Midbrain (tissue), 1 donor: ENCODE data around the gene CCDC148.

Experiments used
- DNase-seq: peaks from one replicate; lab custom pipeline; 2025; lab: John Stamatoyannopoulos, UW

The CCDC148 gene

GRCh38 chr2:158172719-158173118, 283.8 kb downstream of the CCDC148 start:
- DNase-seq = no peak

DNA sequence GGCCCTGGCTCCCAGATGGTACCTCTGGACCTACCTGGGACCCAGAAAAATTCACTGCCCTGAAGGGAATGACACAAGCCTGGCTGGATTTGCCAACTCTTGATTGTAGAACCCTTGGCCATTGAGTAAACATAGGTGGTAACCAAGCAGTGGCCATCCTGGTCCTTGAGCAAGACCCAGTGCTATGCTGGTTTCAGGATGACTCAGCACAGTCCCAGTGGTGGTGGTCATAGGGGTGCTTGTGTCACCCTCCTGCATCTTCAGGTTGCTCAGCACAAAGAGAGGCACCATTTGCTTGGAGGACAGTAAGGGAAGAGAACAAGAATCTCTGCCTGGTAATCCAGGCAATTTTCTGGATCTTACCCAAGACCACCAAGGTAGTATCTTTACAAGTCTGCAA, 302.0 kb downstream of the CCDC148 start:
- no peak for DNase-seq

DNA sequence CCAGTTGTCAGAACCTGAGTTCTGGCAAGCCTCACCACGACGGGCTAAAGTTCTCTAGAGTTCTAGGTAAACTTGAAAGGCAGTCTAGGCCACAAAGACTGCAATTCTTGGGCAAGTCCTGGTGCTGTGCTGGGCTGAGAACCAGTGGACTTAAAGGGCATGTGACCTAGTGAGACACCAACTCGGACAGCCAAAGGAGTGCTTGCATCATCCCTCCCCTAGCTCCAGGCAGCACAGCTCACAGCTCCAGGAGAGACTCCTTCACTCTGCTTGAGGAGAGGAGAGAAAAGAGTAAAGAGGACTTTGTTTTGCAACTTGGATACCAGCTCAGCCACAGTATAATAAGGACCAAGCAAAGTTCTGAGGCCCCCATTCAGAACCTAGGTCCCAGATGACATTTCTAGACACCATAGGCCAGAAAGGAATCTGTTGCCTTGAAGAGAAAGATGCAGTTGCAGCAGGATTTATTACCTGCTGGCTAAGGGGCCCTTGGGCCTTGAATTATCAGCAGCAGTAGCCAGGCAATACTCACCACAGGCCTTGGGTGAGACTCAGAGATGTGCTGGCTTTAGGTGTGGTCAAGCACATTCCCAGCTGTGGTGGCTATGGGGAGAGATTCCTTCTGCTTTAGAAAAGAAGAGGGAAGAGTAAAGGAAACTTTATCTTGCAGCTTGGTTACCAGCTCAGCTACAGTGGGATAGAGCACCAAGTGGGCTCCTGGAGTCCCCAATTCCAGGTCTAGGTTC, 303.1 kb downstream of the CCDC148 start:
- no peak for DNase-seq

DNA sequence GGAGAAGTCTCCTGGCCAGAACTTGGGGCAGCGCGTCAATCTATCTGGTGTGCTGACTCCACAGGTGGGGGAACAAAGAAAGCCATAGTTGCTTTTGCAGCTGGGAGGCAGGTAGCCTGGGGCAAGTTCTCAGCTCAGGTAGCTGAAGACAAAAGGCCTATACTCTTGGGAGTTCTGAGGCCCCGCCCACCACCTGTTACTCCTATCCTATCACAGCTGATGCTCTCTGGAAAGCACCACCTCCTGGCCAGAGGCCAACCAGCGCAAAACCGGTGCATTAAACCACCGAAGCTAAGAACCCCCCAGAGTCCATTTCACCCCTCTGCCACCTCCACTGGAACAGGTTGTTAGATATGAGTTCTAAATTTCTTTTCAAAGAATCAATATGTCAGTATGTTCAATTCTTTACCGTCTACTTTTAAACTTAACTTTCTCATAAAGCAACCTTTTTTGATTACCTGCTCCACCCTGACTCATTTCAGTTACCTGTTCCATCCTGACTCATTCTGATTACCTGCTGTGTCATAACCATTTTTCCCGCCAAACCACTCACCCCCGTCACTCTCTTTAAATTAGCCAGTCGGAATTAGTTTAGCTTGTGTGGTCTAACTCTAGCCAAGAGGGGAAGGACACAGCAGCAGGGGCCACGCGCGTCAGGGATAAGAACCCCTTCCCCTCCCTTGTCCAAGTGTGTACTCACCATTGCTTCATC, 311.5 kb downstream of the CCDC148 start:
- no peak for DNase-seq

DNA sequence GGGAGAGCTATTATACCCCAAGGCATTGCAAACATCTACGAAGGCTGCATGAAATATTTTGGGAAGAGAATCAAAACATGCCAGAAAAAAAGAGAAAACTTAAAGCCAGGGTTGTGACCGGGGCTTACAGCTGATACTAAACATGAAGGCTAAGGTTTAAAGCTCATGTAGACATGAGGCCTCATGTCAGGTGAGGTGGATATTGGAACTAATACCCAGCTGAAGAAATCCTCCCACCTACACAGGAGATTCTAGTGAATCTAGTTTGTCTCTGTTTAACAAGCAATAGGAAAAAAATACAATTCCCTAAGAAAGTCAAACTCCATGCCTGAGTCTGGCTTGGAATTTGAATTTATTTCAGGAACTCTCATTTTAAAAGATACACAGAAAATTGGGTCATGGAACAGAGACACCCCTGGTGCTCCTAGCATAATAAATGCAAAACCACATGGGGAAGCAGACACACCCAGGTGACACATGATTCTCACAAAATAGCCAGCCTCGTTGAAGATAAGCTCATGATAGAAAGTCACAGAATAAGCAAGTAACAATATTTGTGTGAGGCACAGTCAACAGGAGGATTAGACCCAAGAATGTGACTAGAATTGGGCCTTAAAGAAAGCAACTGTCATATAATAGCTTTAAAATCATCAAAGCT, 312.7 kb downstream of the CCDC148 start:
- DNase-seq = no peak

GRCh38 chr2:158142568-158143332, 313.8 kb downstream of the CCDC148 start:
- no peak for DNase-seq

DNA sequence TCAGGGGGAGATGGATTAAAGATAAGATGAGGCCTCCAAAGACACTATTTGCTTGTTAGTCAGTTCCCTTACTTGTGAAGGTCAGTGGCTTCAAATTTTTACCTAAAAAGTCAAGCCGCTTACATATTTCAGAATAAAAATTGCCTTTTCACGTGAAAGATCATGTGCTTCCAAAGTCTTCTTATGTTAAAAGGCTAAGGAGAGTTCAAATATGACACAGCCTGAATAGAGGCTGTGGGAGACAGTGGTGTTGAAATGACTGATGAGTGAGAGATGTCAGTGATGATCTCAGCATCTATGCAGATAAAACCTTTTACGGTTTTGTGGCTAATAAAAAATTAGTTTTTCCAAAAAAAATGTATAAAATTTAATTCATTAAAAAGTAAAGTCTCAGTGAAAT, 314.4 kb downstream of the CCDC148 start:
- DNase-seq = no peak

DNA sequence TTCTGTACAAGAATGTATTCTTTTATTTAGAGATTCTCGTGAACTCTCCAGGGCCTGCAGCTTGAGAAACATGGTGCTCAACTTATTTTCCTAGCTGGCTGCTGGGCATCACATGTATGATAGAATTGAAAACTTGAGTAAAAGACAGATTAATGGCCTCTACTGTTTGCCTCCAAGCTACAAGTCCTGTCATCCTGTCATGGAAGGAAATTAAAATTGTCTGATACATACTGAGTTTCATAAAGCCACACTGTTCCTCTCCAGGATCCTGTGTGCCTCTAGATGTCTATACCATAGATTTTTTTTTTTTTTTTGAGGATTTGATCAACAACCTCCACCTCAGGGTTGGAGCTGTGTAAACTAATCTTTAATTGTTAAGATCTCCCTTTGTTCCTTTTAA, 316.4 kb downstream of the CCDC148 start:
- no peak for DNase-seq

GRCh38 chr2:158138255-158138654, 318.3 kb downstream of the CCDC148 start:
- no peak for DNase-seq

- no peak for DNase-seq
These were observed 321.5 kb downstream of the CCDC148 start for GRCh38 chr2:158135096-158135495.

GRCh38 chr2:158134655-158135054, 321.9 kb downstream of the CCDC148 start:
- DNase-seq = no peak

GRCh38 chr2:158134055-158134454, 322.5 kb downstream of the CCDC148 start:
- no peak for DNase-seq

DNA sequence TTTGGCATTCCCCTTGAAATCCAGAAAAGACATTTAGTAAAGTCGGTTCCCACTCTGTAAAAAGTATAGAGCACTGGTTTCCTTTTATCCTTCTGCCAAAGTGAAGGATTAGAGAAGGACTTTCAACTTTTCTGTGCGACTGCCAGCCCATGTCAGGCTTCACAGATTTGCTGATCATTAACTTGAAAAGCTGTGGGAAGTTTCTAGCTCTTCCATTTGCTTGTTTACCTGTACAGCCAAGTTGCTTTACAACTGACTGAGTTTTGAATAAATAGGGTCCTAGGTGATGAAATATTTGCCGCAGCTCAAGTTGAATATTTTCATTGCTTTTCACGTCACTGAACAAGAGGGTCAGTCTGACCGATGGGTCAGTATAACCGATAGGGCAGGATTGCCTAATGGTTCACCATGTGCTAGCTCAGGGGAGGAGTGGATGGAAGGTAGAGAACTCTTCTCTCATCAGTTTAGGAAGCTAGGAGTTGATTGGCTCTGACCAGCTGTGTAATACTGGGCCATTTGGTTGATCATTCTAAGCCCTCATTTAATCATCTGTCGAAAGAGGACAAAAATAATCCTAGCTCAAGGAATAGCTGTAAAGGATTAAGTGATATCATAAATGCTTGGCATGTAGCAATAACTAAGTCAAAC, 324.5 kb downstream of the CCDC148 start:
- DNase-seq = no peak

GRCh38 chr2:158131483-158131912, 325.1 kb downstream of the CCDC148 start:
- DNase-seq = no peak

DNA sequence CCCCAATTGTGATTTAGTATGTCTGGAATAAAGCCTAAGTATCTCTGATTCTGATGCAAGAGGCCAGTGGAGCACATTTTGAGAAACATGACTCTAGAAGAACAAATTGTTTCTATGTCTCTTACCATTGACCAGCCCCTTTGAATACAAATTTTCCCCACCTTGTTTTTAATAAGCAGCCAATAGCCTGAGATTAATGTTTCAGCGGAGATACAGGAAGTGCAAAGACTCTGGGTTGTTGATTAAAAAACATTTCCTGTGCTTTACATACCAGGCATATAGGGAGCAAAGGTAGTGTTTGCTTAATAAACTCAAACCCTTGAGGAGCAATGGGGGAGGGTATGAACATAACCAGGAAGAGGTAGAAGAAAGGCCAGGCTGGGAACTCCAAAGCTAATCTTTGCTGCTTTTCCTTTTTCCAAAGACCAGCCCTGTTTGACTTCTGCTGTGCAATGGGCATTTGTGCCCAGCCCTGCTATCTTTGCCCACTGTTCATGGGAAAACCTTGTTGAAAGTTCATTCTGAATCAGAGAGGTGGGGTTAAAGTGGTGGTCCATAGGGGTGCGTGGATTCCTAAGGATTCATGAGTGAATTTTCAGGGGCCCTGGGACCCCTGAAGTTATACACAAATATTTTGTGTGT, 325.6 kb downstream of the CCDC148 start:
- no peak for DNase-seq

DNA sequence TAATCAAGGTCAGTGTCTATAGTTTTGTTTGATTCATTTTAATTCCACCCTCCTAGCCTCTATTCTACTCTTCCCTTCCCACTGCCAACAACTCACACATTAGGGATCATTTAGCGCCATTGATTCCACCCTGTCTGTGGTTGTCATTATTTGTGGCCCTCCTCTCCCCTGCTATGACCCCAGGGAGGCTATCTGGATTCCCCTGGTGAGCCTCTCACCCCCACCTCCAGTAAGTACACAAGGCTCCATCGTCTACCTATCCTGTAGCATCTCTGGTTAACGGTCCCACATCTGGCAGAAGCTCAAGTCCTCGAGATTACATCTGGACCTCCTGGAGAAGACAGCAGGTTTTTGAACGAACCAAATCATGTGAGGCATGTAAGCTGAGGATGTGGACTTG, 327.5 kb downstream of the CCDC148 start:
- no peak for DNase-seq

- no peak for DNase-seq
These were observed 328.2 kb downstream of the CCDC148 start for GRCh38 chr2:158128168-158128973.

- no peak for DNase-seq
These were observed 329.2 kb downstream of the CCDC148 start for GRCh38 chr2:158127380-158127804.

DNA sequence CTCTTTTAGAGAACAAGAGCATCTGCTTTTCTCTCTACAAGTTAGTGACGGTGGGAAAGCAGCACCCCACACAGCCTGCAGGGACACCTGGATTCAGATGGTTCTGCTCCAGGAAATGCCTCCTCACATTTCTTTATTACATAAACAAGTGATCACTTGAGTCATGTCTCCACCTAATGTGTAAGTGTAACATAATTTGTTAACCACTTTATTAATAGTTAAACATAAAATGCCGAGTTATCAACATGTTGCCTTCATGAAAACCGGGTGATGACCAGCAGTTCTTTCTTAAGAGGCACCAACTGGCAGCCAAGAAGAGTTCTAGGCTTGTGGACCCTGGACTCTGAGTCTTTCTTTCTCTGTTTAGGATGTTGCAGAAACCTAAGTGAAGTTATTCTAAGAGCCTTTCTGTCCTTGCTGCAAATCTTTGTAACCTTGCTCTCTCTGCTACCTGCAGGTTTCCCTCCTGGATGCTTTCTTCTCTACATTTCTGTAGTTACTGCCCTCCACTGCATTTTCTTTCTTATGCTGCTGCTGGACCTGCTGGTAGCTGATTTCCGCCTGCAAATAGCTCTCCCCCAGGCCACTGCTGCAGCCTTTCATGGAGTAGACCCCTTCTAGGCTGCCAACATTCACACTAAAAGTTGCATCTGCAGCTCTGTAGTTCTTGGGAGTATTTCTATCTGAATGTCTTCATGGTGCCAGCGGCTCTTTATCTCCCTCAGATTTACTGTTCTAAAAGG, 330.6 kb downstream of the CCDC148 start:
- DNase-seq = no peak

DNA sequence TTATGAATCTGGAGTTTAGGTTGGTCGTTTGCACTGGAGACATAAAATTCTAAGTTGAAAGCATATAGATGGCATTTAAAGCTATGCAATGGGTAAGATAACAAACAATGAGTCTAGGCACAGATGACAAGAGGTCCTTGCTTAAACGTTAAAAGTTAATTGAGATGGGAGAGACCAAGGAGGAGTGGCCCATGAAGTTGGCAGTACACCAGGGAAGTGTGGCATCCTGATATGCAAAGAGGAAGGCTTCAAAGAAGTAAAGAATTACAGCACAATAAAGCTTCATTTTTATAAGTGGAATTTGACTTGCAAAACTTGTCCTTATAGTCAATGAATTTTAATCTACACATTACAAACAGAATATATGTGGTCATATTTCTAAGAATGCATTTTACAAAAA, 331.7 kb downstream of the CCDC148 start:
- DNase-seq = no peak
